Thoracic aorta endothelial cell (primary cell): ENCODE results near the gene KCTD15. TPM values are rescaled to one million over a fixed set of nuclear protein-coding genes. Genes with fewer than 3 reads are reported as not detected.

Experiments
- total RNA-seq: library from RNA; depleted of rRNA; stranded (reverse); fragments of >200 nt; gene quantifications from 2 replicates; pipeline ENCODE4 v1.2.3, GENCODE V29; 2012

The KCTD15 gene, protein sequence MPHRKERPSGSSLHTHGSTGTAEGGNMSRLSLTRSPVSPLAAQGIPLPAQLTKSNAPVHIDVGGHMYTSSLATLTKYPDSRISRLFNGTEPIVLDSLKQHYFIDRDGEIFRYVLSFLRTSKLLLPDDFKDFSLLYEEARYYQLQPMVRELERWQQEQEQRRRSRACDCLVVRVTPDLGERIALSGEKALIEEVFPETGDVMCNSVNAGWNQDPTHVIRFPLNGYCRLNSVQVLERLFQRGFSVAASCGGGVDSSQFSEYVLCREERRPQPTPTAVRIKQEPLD
- total RNA-seq: 68.0 and 70.5 TPM in 2 replicates

GRCh38 chr19:33796164-33796875 lies at the start of gene KCTD15:
KCTD15 (plus strand) TSS chr19:33796870; CDS start chr19:33800455, 3,585 bp downstream.

Other genes with a start within 250 kb of the KCTD15 start
- gene CHST8, start 174.9 kb upstream of the KCTD15 start, total RNA-seq: 0.07 TPM in 1 of 2 replicates, not detected in the other